T-cell (primary cell): ENCODE measurements around the gene SMAD1. TPM values are rescaled to one million over a fixed set of nuclear protein-coding genes. Genes with fewer than 3 reads are reported as not detected.

Experiments used
- ATAC-seq, 4 experiments: fragments of 200-7000 bp in 3 of 4; fragments of 150-1000 bp in 1 of 4; cut with Tn5 transposase; replicated peaks in 1 of 4; 1 replicate in 3 of 4; 2 replicates in 1 of 4; pipeline ENCODE4 v1.10.0; 2021; ENCODE audit warnings: moderate library complexity in 3 of 4, mild to moderate bottlenecking in 2 of 4, moderate number of reproducible peaks in 1 of 4
- CTCF ChIA-PET, 2 donors: fragments of 300-600 bp; sonication (Branson Sonifier 250); formaldehyde crosslinking; loops; one replicate each; lab custom pipeline; 2022; ENCODE audit warnings: antibody characterized with exemption in 2 of 2; lab: Charles Lee
- POLR2A ChIA-PET, 2 donors: fragments of 300-600 bp; sonication (Branson Sonifier 250); formaldehyde crosslinking; loops; one replicate each; lab custom pipeline; 2022; ENCODE audit warnings: antibody characterized with exemption in 2 of 2; lab: Charles Lee
- DNase-seq, 35 experiments: peaks; one replicate each; pipeline versions ENCODE4 v3.0.0 to v3.0.0-alpha.2; 2013 to 2023
- H3K27ac ChIP-seq: one replicate; pipeline ENCODE4 v1.5.1; 2013; ENCODE audit warnings: low read length
- H3K27me3 ChIP-seq, 2 experiments: replicated peaks in 1 of 2; 1 replicate in 1 of 2; 2 replicates in 1 of 2; pipeline versions ENCODE4 v1.6.1 to v1.7.0; 2013; ENCODE audit warnings: low read length in 1 of 2, mixed read lengths in 1 of 2; ENCODE audit not compliant: control insufficient read depth in 2 of 2, insufficient read depth in 2 of 2; ENCODE audit errors: extremely low read depth in 1 of 2
- H3K36me3 ChIP-seq, 2 donors: 1 replicate in 1 of 2; 2 replicates in 1 of 2; pipeline versions ENCODE4 v1.6.1 to v1.7.0; 2013; ENCODE audit warnings: low read length in 1 of 2; ENCODE audit not compliant: control insufficient read depth in 2 of 2, insufficient read depth in 1 of 2; ENCODE audit errors: extremely low read depth in 1 of 2
- H3K4me1 ChIP-seq, 2 experiments: 1 replicate in 1 of 2; 2 replicates in 1 of 2; pipeline versions ENCODE4 v1.6.1 to v1.7.0; 2013; ENCODE audit warnings: low read length in 2 of 2, mixed read lengths in 1 of 2; ENCODE audit not compliant: insufficient read depth in 2 of 2, control insufficient read depth in 1 of 2; ENCODE audit errors: extremely low read depth in 1 of 2
- H3K4me3 ChIP-seq, 2 donors: 1 replicate in 1 of 2; 2 replicates in 1 of 2; pipeline versions ENCODE4 v1.5.1 to v1.7.0; 2013; ENCODE audit warnings: mild to moderate bottlenecking in 2 of 2, low read length in 1 of 2, moderate library complexity in 1 of 2; ENCODE audit not compliant: control insufficient read depth in 1 of 2; ENCODE audit errors: extremely low read depth in 1 of 2
- H3K9me3 ChIP-seq: 2 replicates; pipeline ENCODE4 v1.7.0; 2013
- H3K27ac Mint-ChIP-seq, 2 donors: one replicate each; pipeline ENCODE4 v1.8.0; 2020 to 2021; ENCODE audit warnings: mild to moderate bottlenecking in 2 of 2, mixed read lengths in 2 of 2
- H3K27me3 Mint-ChIP-seq, 2 donors: one replicate each; pipeline ENCODE4 v1.8.0; 2021 to 2022; ENCODE audit warnings: mixed read lengths in 2 of 2
- H3K36me3 Mint-ChIP-seq: one replicate; pipeline ENCODE4 v1.8.0; 2021; ENCODE audit warnings: mixed read lengths
- H3K4me1 Mint-ChIP-seq, 3 donors: one replicate each; pipeline ENCODE4 v1.8.0; 2020 to 2022; ENCODE audit warnings: mixed read lengths in 3 of 3, mild to moderate bottlenecking in 1 of 3
- H3K4me3 Mint-ChIP-seq, 3 donors: one replicate each; pipeline ENCODE4 v1.8.0; 2020 to 2022; ENCODE audit warnings: mild to moderate bottlenecking in 3 of 3, mixed read lengths in 3 of 3, moderate library complexity in 3 of 3
- H3K9me3 Mint-ChIP-seq, 3 donors: one replicate each; pipeline ENCODE4 v1.8.0; 2020 to 2022; ENCODE audit warnings: mixed read lengths in 3 of 3
- WGBS: methylation state at CpG from one replicate; pipeline ENCODE4 v1.1.5; 2013; ENCODE audit warnings: missing lambda C conversion rate; ENCODE audit not compliant: insufficient coverage; 5-methylcytosine and 5-hydroxymethylcytosine counted together
- total RNA-seq, 35 experiments: library from RNA in 6 of 35; stranded (reverse) in 6 of 35; fragments of 120-200 nt in 1 of 35; gene quantifications; one replicate each; pipeline versions ENCODE4 v1.2.1 to v1.2.4 and lab custom pipeline; 2013 to 2026

Gene SMAD1
- total RNA-seq, 5 donors from 2014 or later (not counting 1 experiment from before 2014, with no cell fraction given) = 1.0 to 8.7 (median 1.5) TPM

DNA sequence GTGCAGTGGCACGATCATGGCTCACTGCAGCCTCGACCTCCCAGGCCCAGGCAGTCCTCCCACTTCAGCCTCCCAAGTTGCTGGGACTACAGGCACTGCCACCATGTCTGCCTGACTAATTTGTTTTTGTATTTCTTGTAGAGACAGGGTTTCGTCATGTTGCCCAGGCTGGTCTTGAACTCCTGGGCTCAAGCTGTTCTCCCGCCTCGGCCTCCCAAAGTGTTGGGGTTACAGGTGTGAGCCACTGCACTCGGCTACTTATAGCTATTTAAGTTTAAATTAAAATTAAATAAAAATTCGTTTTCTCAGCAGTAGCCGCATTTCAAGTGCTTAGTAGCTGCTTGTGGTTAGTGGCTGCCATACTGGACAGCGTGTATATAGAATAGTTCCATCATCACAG, 3.5 kb downstream of the SMAD1 start:
- Histone ChIP-seq H3K9me3 (no peaks in the 10 kb centered on the region), H3K27me3 (peaks cover 0 to 14% of the 10 kb centered on the region in 2 experiments), H3K36me3 (no peaks in the 10 kb centered on the region), H3K4me3 (no peak overlapping the region), H3K27ac (no peak overlapping the region), H3K4me1 (peaks cover 4 to 6% of the 10 kb centered on the region in 2 experiments)
- Mint-ChIP-seq H3K4me1 (peaks cover 6 to 12% (median 8%) of the 10 kb centered on the region in 3 donors), H3K27me3 (peaks cover 12 to 23% of the 10 kb centered on the region in 2 donors), H3K4me3 (no peak overlapping the region), H3K9me3 (no peaks in the 10 kb centered on the region), H3K36me3 (no peaks in the 10 kb centered on the region), H3K27ac (no peak overlapping the region)
- no peak for DNase-seq
- ChIA-PET CTCF (no interaction called here), POLR2A (no interaction called here)
- 83% methylated on average over 1 of the region's 9 CpGs for WGBS
- ATAC-seq = no peak

DNA sequence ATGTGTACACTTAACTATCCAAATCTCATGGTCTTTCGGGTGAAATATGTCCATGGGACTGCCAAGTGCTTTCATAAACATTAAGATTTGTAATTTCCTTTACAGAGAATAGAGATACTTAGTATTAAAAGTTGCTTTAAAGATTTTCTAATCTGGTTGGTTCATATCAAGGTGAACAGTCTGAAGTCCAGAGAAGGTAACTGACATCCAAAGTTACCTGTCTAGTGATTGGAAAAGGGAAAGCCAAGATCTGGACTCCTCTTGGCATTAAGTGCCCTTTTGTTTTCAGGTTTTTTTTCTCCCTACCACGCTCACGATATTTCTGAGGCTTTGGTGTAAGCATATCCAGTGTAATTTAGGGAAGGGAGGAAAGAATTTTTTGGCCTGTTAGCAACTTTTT, 5.0 kb downstream of the SMAD1 start:
- Mint-ChIP-seq H3K4me1 (peaks cover 0 to 3% (median 0%) of the 10 kb centered on the region in 3 donors), H3K36me3 (no peaks in the 10 kb centered on the region), H3K27me3 (peaks cover 0 to 11% of the 10 kb centered on the region in 2 donors), H3K4me3 (no peak overlapping the region), H3K27ac (no peak overlapping the region), H3K9me3 (no peaks in the 10 kb centered on the region)
- Histone ChIP-seq H3K27me3 (peaks cover 0 to 12% of the 10 kb centered on the region in 2 experiments), H3K36me3 (no peaks in the 10 kb centered on the region), H3K9me3 (no peaks in the 10 kb centered on the region), H3K4me1 (peaks cover 4 to 6% of the 10 kb centered on the region in 2 experiments), H3K4me3 (no peak overlapping the region), H3K27ac (no peak overlapping the region)
- DNase-seq = no peak
- WGBS = no CpG with 5 or more reads among the region's 3 CpGs
- ChIA-PET CTCF (no interaction called here), POLR2A (no interaction called here)
- no peak for ATAC-seq

DNA sequence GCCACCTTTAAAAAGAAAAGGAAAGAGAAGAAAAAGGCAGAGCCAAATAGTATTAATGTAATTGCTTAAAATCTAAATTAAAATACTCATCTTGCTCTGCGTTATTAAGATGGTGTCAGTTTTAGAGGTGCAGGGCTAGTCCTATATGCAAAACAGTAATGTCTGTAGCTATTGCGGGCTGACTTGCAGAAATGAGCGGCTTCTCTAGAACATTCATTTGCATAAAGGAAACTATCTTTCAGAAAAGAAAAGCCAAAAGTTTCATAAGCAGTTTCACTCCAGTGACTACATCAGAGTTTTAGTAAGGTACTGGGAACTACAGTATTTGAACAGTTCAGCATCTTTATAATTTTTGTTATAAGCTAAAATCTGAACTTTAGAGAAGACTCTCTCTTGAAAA, 6.0 kb downstream of the SMAD1 start:
- Mint-ChIP-seq H3K9me3 (no peaks in the 10 kb centered on the region), H3K27ac (no peak overlapping the region), H3K27me3 (peaks cover 0 to 11% of the 10 kb centered on the region in 2 donors), H3K4me1 (peaks cover 0 to 3% (median 0%) of the 10 kb centered on the region in 3 donors), H3K4me3 (no peak overlapping the region), H3K36me3 (no peaks in the 10 kb centered on the region)
- no peak overlapping the region for H3K4me3 ChIP-seq
- peaks cover 0 to 9% of the 10 kb centered on the region in 2 experiments for H3K27me3 ChIP-seq
- ATAC-seq (peak in 1 of 4 experiments; percentile 61), DNase-seq (peak in 4 of 35 experiments; percentile 4 to 28 (median 11))
- peaks cover under 1 to 6% of the 10 kb centered on the region in 2 experiments for H3K4me1 ChIP-seq
- POLR2A ChIA-PET = no interaction called here
- WGBS = 17% methylated on average over 1 of the region's 3 CpGs
- CTCF ChIA-PET = interaction anchor here in 1 of 2 donors (1.1 to 1.4 kb wide), 2 partner anchors 65 to 129 kb away, joined by 3 to 4 read pairs; no protein-coding TSS in a partner anchor
- no peaks in the 10 kb centered on the region for H3K36me3 ChIP-seq
- no peaks in the 10 kb centered on the region for H3K9me3 ChIP-seq
- no peak overlapping the region for H3K27ac ChIP-seq

DNA sequence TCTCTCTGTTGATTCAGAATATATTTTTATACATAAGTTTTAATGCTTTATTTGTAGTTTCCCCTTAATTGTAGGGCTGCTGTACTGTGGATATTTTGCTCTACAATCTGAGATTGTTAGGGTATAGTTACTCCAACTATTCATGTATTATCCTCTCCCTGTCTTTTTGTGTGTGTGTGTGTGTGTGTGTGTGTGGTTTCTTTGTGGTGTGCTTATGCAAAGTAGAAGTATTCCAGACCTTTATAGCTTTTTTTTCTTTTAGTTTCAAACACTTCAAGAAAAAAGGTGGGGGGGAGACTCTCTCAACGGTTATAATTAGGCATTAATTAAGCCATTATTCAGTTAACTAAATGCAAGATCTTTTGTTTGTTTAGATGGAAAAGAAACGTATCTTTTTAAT, 6.7 kb downstream of the SMAD1 start:
- no peaks in the 10 kb centered on the region for H3K36me3 ChIP-seq
- H3K27ac Mint-ChIP-seq = no peak overlapping the region
- H3K27ac ChIP-seq = no peak overlapping the region
- no peak overlapping the region for H3K4me3 Mint-ChIP-seq
- H3K4me3 ChIP-seq = no peak overlapping the region
- ChIA-PET POLR2A (no interaction called here), CTCF (interaction anchor here in 1 of 2 donors (0.6 to 1.4 kb wide), 2 partner anchors 8 to 129 kb away, joined by 3 read pairs; no protein-coding TSS in a partner anchor)
- peaks cover 0 to 6% of the 10 kb centered on the region in 2 experiments for H3K4me1 ChIP-seq
- H3K9me3 ChIP-seq = no peaks in the 10 kb centered on the region
- H3K4me1 Mint-ChIP-seq = peaks cover 0 to 3% (median 0%) of the 10 kb centered on the region in 3 donors
- peaks cover 0 to 6% of the 10 kb centered on the region in 2 experiments for H3K27me3 ChIP-seq
- DNase-seq (no peak), ATAC-seq (no peak)
- WGBS = no CpG with 5 or more reads among the region's 2 CpGs
- peaks cover 0 to 11% of the 10 kb centered on the region in 2 donors for H3K27me3 Mint-ChIP-seq
- no peaks in the 10 kb centered on the region for H3K36me3 Mint-ChIP-seq
- H3K9me3 Mint-ChIP-seq = no peaks in the 10 kb centered on the region

DNA sequence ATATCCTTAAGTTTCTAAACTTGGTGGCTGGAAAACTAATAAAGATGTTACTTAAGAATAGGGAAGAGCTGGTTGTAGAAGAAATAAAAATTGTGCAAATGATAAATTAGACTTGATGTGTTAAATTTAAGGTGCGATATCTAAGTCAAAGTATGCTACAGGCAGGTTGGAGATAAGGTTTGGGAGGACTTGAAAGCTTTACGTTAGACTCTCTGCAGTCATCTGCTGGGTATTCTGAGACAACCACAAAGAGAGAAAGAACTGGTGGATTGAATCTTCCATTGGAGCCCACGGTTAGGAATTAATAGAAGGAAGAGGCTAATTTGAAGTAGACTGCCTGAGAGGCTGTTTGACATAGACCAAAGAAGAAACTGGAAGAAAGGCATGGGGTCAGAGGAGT, 7.9 kb downstream of the SMAD1 start:
- Histone ChIP-seq H3K4me1 (peaks cover 0 to 5% of the 10 kb centered on the region in 2 experiments), H3K4me3 (no peak overlapping the region), H3K27me3 (peaks cover 0 to 6% of the 10 kb centered on the region in 2 experiments), H3K27ac (no peak overlapping the region), H3K9me3 (no peaks in the 10 kb centered on the region), H3K36me3 (no peaks in the 10 kb centered on the region)
- peaks cover 0 to 3% (median 0%) of the 10 kb centered on the region in 3 donors for H3K4me1 Mint-ChIP-seq
- H3K4me3 Mint-ChIP-seq = no peak overlapping the region
- ChIA-PET CTCF (no interaction called here), POLR2A (interaction anchor here in 1 of 2 donors (0.5 kb wide), 1 partner anchor 428 kb away, joined by 3 read pairs; no protein-coding TSS in a partner anchor)
- no peak for DNase-seq
- no peak overlapping the region for H3K27ac Mint-ChIP-seq
- ATAC-seq = no peak
- no peaks in the 10 kb centered on the region for H3K9me3 Mint-ChIP-seq
- no peaks in the 10 kb centered on the region for H3K36me3 Mint-ChIP-seq
- H3K27me3 Mint-ChIP-seq = peaks cover 0 to 11% of the 10 kb centered on the region in 2 donors
- WGBS = 91% methylated on average over 3 of the region's 3 CpGs

DNA sequence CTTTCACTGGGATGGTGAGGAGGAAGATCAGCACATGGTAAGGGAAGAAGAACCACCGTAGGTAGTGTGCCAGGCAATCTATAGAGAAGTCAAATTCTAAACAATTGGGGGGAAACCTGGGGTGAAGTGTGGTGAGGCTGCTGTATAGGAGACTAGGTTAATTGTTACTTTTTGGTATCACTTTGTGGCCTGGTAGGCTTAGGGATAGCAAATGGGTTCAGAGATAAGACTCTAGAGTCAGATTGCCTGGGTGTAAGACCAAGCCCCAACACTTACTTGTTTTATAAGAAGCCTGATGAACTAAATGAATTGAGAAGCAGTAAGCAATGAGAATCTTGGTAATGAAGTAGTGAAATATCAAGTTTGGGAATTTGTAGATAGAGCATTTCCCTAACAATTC, 8.7 kb downstream of the SMAD1 start:
- WGBS = 91% methylated on average over 1 of the region's 1 CpG
- H3K9me3 ChIP-seq = no peaks in the 10 kb centered on the region
- Mint-ChIP-seq H3K4me1 (peaks cover 0 to 3% (median 0%) of the 10 kb centered on the region in 3 donors), H3K9me3 (no peaks in the 10 kb centered on the region), H3K4me3 (no peak overlapping the region), H3K27ac (no peak overlapping the region), H3K36me3 (no peaks in the 10 kb centered on the region), H3K27me3 (peaks cover 0 to 11% of the 10 kb centered on the region in 2 donors)
- no peak overlapping the region for H3K27ac ChIP-seq
- DNase-seq (no peak), ATAC-seq (no peak)
- peaks cover 0 to 5% of the 10 kb centered on the region in 2 experiments for H3K4me1 ChIP-seq
- ChIA-PET POLR2A (no interaction called here), CTCF (no interaction called here)
- H3K4me3 ChIP-seq = no peak overlapping the region
- no peaks in the 10 kb centered on the region for H3K36me3 ChIP-seq
- H3K27me3 ChIP-seq = peaks cover 0 to 2% of the 10 kb centered on the region in 2 experiments
